SH-SY5Y (cell line): ENCODE results near the gene ITPKB.

ENCODE experiments used
- GATA2 ChIP-seq: IDR thresholded peaks from 2 replicates; pipeline ENCODE4 v1.6.1; 2011; ENCODE audit warnings: mild to moderate bottlenecking, low read depth, low read length
- GATA3 ChIP-seq: IDR thresholded peaks from 2 replicates; pipeline ENCODE4 v1.6.1; 2011; ENCODE audit warnings: low read depth, mild to moderate bottlenecking, low read length, moderate library complexity

DNA sequence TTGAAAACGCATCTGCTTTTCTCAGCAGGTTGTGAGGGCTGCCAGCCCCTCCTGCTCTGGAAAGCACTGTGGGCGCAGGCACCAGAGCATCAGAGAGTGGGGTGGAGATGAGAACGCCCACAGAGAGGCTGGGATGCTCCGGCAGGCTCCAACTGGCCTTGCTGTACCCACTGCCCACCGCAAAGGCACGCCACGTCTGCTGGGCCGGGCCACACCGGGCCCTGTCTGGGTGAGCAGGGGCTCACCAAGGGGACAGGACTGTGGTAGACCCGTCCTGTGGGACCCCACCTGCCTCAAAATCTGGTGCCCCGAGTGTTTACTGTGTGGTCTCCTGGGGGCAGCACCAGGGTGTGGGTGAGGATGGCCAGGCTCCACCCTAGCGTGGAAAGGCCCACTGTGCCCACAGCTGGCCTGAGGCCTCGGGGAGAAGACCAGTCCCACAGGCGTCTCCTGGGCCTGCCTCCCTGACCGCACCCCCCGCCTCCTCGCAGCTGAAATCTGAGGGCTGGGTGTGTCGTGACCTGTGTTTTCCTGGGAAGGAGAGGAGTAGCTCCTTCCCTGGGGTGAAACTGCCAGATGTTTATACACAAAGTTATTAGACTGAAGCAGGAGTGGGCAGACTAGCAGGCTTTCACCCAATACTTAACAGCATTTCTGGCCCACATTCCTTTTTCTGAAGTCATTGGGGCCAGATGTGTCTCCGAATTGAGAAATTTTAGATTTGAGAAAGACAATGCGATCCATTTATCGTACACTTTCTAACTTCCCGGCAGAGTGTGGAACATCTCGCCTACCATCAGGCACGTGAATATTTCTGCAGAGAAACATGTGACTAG, 136.7 kb downstream of the ITPKB start:
- TF ChIP-seq GATA2 (no peak), GATA3 (no peak)
